B cell (primary cell): ENCODE data around the gene SUB1. TPM values are rescaled to one million over a fixed set of nuclear protein-coding genes. Genes with fewer than 3 reads are reported as not detected.
"Not testable (repeated sequence)": the region's sequence is repeated elsewhere in the genome, so short reads cannot be mapped to it uniquely, and the experiment has no call there.

Source experiments
- ATAC-seq: fragments of 200-7000 bp; cut with Tn5 transposase; one replicate; pipeline ENCODE4 v1.10.0; 2021; ENCODE audit warnings: low read depth, mild to moderate bottlenecking, moderate number of reproducible peaks, moderate library complexity
- CTCF ChIA-PET: fragments of 350-600 bp; sonication (Branson Sonifier 250); formaldehyde crosslinking; loops from one replicate; lab custom pipeline; 2021; ENCODE audit warnings: antibody characterized with exemption, inconsistent platforms; lab: Charles Lee
- POLR2A ChIA-PET: fragments of 350-600 bp; sonication (Branson Sonifier 250); formaldehyde crosslinking; loops from one replicate; lab custom pipeline; 2021; ENCODE audit warnings: antibody characterized with exemption; lab: Charles Lee
- DNase-seq: peaks from one replicate; pipeline ENCODE4 v3.0.0; 2013
- H2AFZ ChIP-seq: 2 replicates; pipeline ENCODE4 v1.6.1; 2012; ENCODE audit warnings: mild to moderate bottlenecking, low read depth, low read length; ENCODE audit not compliant: insufficient read depth, poor library complexity, severe bottlenecking
- H3K27ac ChIP-seq, 2 donors: 1 replicate in 1 of 2; 2 replicates in 1 of 2; pipeline ENCODE4 v1.5.1; 2012 to 2013; ENCODE audit warnings: low read length in 2 of 2, mild to moderate bottlenecking in 2 of 2, moderate library complexity in 1 of 2
- H3K27me3 ChIP-seq, 4 experiments: fragments of 200-600 bp in 1 of 4; sonication (generic) in 1 of 4; replicated peaks in 1 of 4; 1 replicate in 2 of 4; 2 replicates in 2 of 4; pipeline versions ENCODE4 v1.6.1 to v1.7.0; 2013 to 2016; ENCODE audit warnings: low read length in 3 of 4, mild to moderate bottlenecking in 2 of 4, mixed read lengths in 1 of 4, moderate library complexity in 1 of 4; ENCODE audit not compliant: insufficient read depth in 4 of 4, control insufficient read depth in 3 of 4; ENCODE audit errors: control extremely low read depth in 1 of 4
- H3K36me3 ChIP-seq, 2 experiments: replicated peaks in 1 of 2; 1 replicate in 1 of 2; 2 replicates in 1 of 2; pipeline versions ENCODE4 v1.6.1 to v1.7.1; 2013; ENCODE audit warnings: low read length in 1 of 2; ENCODE audit not compliant: insufficient read depth in 2 of 2, control insufficient read depth in 1 of 2; ENCODE audit errors: control extremely low read depth in 1 of 2, extremely low read depth in 1 of 2
- H3K4me1 ChIP-seq, 2 donors: fragments of 200-600 bp in 1 of 2; sonication (generic) in 1 of 2; 1 replicate in 1 of 2; 2 replicates in 1 of 2; pipeline versions ENCODE4 v1.5.1 to v1.6.1; 2013 to 2017; ENCODE audit warnings: low read length in 2 of 2; ENCODE audit not compliant: control insufficient read depth in 2 of 2, insufficient read depth in 2 of 2
- H3K4me2 ChIP-seq: replicated peaks from 2 replicates; pipeline ENCODE3; 2012; ENCODE audit warnings: mild to moderate bottlenecking, low read depth, low read length; ENCODE audit not compliant: poor library complexity, severe bottlenecking
- H3K4me3 ChIP-seq, 5 experiments: fragments of 200-600 bp in 1 of 5; sonication (generic) in 1 of 5; 1 replicate in 3 of 5; 2 replicates in 2 of 5; pipeline versions ENCODE4 v1.5.1 to v1.7.0; 2011 to 2016; ENCODE audit warnings: low read length in 4 of 5, mild to moderate bottlenecking in 4 of 5, low read depth in 2 of 5, control low read depth in 1 of 5, moderate library complexity in 1 of 5; ENCODE audit not compliant: insufficient read depth in 1 of 5; ENCODE audit errors: control extremely low read depth in 1 of 5, extremely low read depth in 1 of 5
- H3K79me2 ChIP-seq: fragments of 200-600 bp; sonication (generic); one replicate; pipeline ENCODE4 v1.6.0; 2016; ENCODE audit warnings: low read length; ENCODE audit not compliant: control insufficient read depth, insufficient read depth
- H3K9ac ChIP-seq: fragments of 200-600 bp; sonication (generic); 2 replicates; pipeline ENCODE4 v1.6.1; 2017; ENCODE audit warnings: mild to moderate bottlenecking, low read length, moderate library complexity
- H3K9me3 ChIP-seq, 3 donors: one replicate each; pipeline versions ENCODE4 v1.6.1 to v1.7.1; 2013; ENCODE audit warnings: low read length in 2 of 3; ENCODE audit not compliant: control insufficient read depth in 2 of 3, insufficient read depth in 1 of 3; ENCODE audit errors: control extremely low read depth in 1 of 3
- H4K20me1 ChIP-seq: 2 replicates; pipeline ENCODE4 v1.6.0; 2012; ENCODE audit warnings: mild to moderate bottlenecking, low read length; ENCODE audit not compliant: insufficient read depth, control insufficient read depth, poor library complexity, severe bottlenecking
- H3K27ac Mint-ChIP-seq: one replicate; pipeline ENCODE4 v1.8.0; 2021; ENCODE audit warnings: mixed read lengths
- H3K27me3 Mint-ChIP-seq: one replicate; pipeline ENCODE4 v1.8.0; 2021; ENCODE audit warnings: mixed read lengths
- H3K4me1 Mint-ChIP-seq: one replicate; pipeline ENCODE4 v1.8.0; 2021; ENCODE audit warnings: mixed read lengths
- H3K4me3 Mint-ChIP-seq: one replicate; pipeline ENCODE4 v1.8.0; 2021; ENCODE audit warnings: mixed read lengths
- H3K9me3 Mint-ChIP-seq: one replicate; pipeline ENCODE4 v1.8.0; 2022; ENCODE audit warnings: mixed read lengths; ENCODE audit not compliant: insufficient read depth
- CTCF ChIP-seq: fragments of 200-600 bp; IDR thresholded peaks from one replicate; pipeline ENCODE4 v1.8.0; 2022; ENCODE audit warnings: antibody characterized with exemption, mild to moderate bottlenecking
- EZH2 ChIP-seq: IDR thresholded peaks from 2 replicates; pipeline ENCODE4 v1.6.1; 2012; ENCODE audit warnings: borderline replicate concordance, low read depth, mild to moderate bottlenecking, moderate library complexity, low read length; ENCODE audit not compliant: insufficient read depth, poor library complexity, severe bottlenecking
- WGBS: methylation state at CpG from one replicate; pipeline ENCODE4 v1.1.5; 2013; ENCODE audit warnings: missing lambda C conversion rate; ENCODE audit not compliant: insufficient coverage; 5-methylcytosine and 5-hydroxymethylcytosine counted together
- intact Hi-C: fragments of 100-400 bp; cut with micrococcal nuclease; formaldehyde crosslinking; loops from one replicate; pipeline ENCODE4 v1.10.0; 2022
- polyA plus RNA-seq: library from polyadenylated mRNA; depleted of rRNA; stranded (reverse); fragments of >200 nt; gene quantifications from 2 replicates; pipeline ENCODE4 v1.2.3, GENCODE V29; 2012
- total RNA-seq, 2 donors: library from RNA; stranded (reverse); fragments of 120-200 nt in 1 of 2; gene quantifications; 1 replicate in 1 of 2; 2 replicates in 1 of 2; pipeline versions ENCODE4 v1.2.3 to v1.2.4, GENCODE V29; 2013 to 2022

The SUB1 gene
- total and polyA plus RNA-seq, 2 donors (not counting 1 experiment from before 2014, with no cell fraction given), result 55.4 to 117 TPM

- Histone ChIP-seq H4K20me1 (no peaks in the 10 kb centered on the region), H3K4me1 (peaks cover 34 to 60% of the 10 kb centered on the region in 2 donors), H3K9me3 (no peaks in the 10 kb centered on the region), H3K27ac (no peak overlapping the region), H3K36me3 (no peaks in the 10 kb centered on the region), H3K9ac (no peak overlapping the region), H3K27me3 (peaks cover 0 to 4% (median 0%) of the 10 kb centered on the region in 4 experiments), H2AFZ (no peak overlapping the region), H3K79me2 (no peaks in the 10 kb centered on the region), H3K4me3 (no peak overlapping the region), H3K4me2 (peak overlapping the region; percentile 14)
- Mint-ChIP-seq H3K27ac (no peak overlapping the region), H3K4me1 (peaks cover 62% of the 10 kb centered on the region), H3K9me3 (no peaks in the 10 kb centered on the region), H3K27me3 (no peaks in the 10 kb centered on the region), H3K4me3 (no peak overlapping the region)
- CTCF ChIA-PET, result interaction anchor here (0.7 to 3.5 kb wide), 3 partner anchors 46 to 54 kb away, joined by 3 to 14 read pairs (median 3); no protein-coding TSS in a partner anchor
- ATAC-seq (no peak), DNase-seq (no peak)
- POLR2A ChIA-PET, result no interaction called here
- 100% methylated on average over 1 of the region's 4 CpGs for WGBS
- intact Hi-C loops, result no loop called here
- TF ChIP-seq CTCF (no peak), EZH2 (no peak)
Observed at GRCh38 chr5:32536246-32536645, 49.1 kb upstream of the SUB1 start.

- Mint-ChIP-seq H3K27ac (peak overlapping the region; percentile 33), H3K4me3 (peak overlapping the region; percentile 49), H3K4me1 (peaks cover 53% of the 10 kb centered on the region)
- not testable (repeated sequence) for H3K27me3 Mint-ChIP-seq, H3K9me3 Mint-ChIP-seq, DNase-seq, H3K9ac ChIP-seq, H3K79me2 ChIP-seq, H4K20me1 ChIP-seq, H3K4me3 ChIP-seq, H3K36me3 ChIP-seq, H3K27me3 ChIP-seq, ATAC-seq, H2AFZ ChIP-seq, H3K9me3 ChIP-seq
- Histone ChIP-seq H3K27ac (peak overlapping the region; percentile 46 to 52), H3K4me2 (peak overlapping the region; percentile 14), H3K4me1 (peaks cover 33 to 60% of the 10 kb centered on the region in 2 donors)
- 80% methylated on average over 1 of the region's 7 CpGs for WGBS
- ChIA-PET CTCF (interaction anchor here (1.1 to 3.5 kb wide), 4 partner anchors 10 to 53 kb away, joined by 3 to 14 read pairs (median 8); no protein-coding TSS in a partner anchor), POLR2A (interaction anchor here (1.0 kb wide), 1 partner anchor 46 kb away, joined by 3 read pairs; no protein-coding TSS in a partner anchor)
- intact Hi-C loops, result loop anchor here (2.0 kb wide), 1 partner anchor 47 kb away; the partner anchor contains the start of gene SUB1
Observed at GRCh38 chr5:32537437-32538029, 47.8 kb upstream of the SUB1 start.
